ENCODE data around the gene RXRA.

GRCh38 chr9:134351606-134352176 lies 25.4 kb downstream of the RXRA start:
- TF ChIP-seq CTCF (conservative IDR thresholded peaks at IDR 0.05; ENCODE audit: low read depth, low read length) (no peak), FOS (IDR thresholded peaks at IDR 0.05; ENCODE audit: low read depth, low read length) (no peak), USF2 (IDR thresholded peaks at IDR 0.05; ENCODE audit: low read depth, low read length) (no peak)
